ENCODE measurements around the gene OR6Q1.
"Not testable (repeated sequence)": the region's sequence is repeated elsewhere in the genome, so short reads cannot be mapped to it uniquely, and the experiment has no call there.

Gene OR6Q1

GRCh38 chr11:58030653-58031052 is at the start of gene OR6Q1:
Gene OR6Q1, plus strand, starts transcription at chr11:58030953. Its CDS starts 0 bp downstream, at chr11:58030953.
- no peak for TF ChIP-seq CTCF (IDR thresholded peaks at IDR 0.05; ENCODE audit: low read depth, low read length, missing control alignments)
- H3K4me3 ChIP-seq (ENCODE audit: low read depth, low read length), result no peak within 1 kb of the TSS
- DNase-seq (ENCODE audit: low read depth), result no peak

- no peak for TF ChIP-seq CTCF (IDR thresholded peaks at IDR 0.05; ENCODE audit: low read depth, low read length, missing control alignments)
- no peak for DNase-seq (ENCODE audit: low read depth)
- no peak overlapping the region for H3K4me3 ChIP-seq (ENCODE audit: low read depth, low read length)
Measured at GRCh38 chr11:57981536-57981935, 49.2 kb upstream of the OR6Q1 start.

- H3K4me3 ChIP-seq (ENCODE audit: low read depth, low read length), result no peak overlapping the region
- no peak for TF ChIP-seq CTCF (IDR thresholded peaks at IDR 0.05; ENCODE audit: low read depth, low read length, missing control alignments)
- DNase-seq (ENCODE audit: low read depth), result no peak
Measured at GRCh38 chr11:57982776-57983175, 48.0 kb upstream of the OR6Q1 start.

- H3K4me3 ChIP-seq (ENCODE audit: low read depth, low read length), result no peak overlapping the region
- no peak for TF ChIP-seq CTCF (IDR thresholded peaks at IDR 0.05; ENCODE audit: low read depth, low read length, missing control alignments)
- no peak for DNase-seq (ENCODE audit: low read depth)
Measured at GRCh38 chr11:57983191-57983590, 47.6 kb upstream of the OR6Q1 start.

GRCh38 chr11:57999523-57999922 is 31.2 kb upstream of the OR6Q1 start:
- H3K4me3 ChIP-seq (ENCODE audit: low read depth, low read length); DNase-seq (ENCODE audit: low read depth): not testable (repeated sequence)

- not testable (repeated sequence) for DNase-seq (ENCODE audit: low read depth); H3K4me3 ChIP-seq (ENCODE audit: low read depth, low read length)
Measured at GRCh38 chr11:58000021-58000420, 30.7 kb upstream of the OR6Q1 start.

GRCh38 chr11:58000699-58001098 is 30.1 kb upstream of the OR6Q1 start:
- TF ChIP-seq CTCF (IDR thresholded peaks at IDR 0.05; ENCODE audit: low read depth, low read length, missing control alignments), result no peak
- H3K4me3 ChIP-seq (ENCODE audit: low read depth, low read length), result no peak overlapping the region
- DNase-seq (ENCODE audit: low read depth), result no peak

- no peak overlapping the region for H3K4me3 ChIP-seq (ENCODE audit: low read depth, low read length)
- no peak for TF ChIP-seq CTCF (IDR thresholded peaks at IDR 0.05; ENCODE audit: low read depth, low read length, missing control alignments)
- no peak for DNase-seq (ENCODE audit: low read depth)
Measured at GRCh38 chr11:58003036-58003435, 27.7 kb upstream of the OR6Q1 start.

Data from GM12864 (cell line).